MV-4-11 (cell line): ENCODE data around the gene LAMA3.

Experiments
- DNase-seq: peaks from one replicate; lab custom pipeline; 2025; lab: John Stamatoyannopoulos, UW

Gene LAMA3

DNA sequence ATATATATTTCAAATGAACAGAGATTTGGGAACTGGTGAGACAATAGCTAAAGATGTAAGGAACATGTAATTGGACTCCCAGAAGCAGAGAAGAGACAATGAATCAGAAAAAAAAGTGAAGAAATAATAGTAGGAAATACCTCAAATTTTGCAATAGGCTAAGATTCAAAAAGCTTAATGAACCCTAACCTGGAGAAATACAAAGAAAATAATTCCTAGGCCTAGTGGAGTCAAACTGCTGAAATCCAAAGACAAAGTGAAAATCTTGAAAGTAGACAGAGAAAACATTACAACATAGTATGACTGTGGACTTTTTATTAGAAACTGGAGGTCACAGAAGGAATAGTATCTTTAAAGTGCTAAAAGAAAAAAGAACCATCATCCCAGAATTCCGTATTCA lies 76.7 kb downstream of the LAMA3 start:
- no peak for DNase-seq

DNA sequence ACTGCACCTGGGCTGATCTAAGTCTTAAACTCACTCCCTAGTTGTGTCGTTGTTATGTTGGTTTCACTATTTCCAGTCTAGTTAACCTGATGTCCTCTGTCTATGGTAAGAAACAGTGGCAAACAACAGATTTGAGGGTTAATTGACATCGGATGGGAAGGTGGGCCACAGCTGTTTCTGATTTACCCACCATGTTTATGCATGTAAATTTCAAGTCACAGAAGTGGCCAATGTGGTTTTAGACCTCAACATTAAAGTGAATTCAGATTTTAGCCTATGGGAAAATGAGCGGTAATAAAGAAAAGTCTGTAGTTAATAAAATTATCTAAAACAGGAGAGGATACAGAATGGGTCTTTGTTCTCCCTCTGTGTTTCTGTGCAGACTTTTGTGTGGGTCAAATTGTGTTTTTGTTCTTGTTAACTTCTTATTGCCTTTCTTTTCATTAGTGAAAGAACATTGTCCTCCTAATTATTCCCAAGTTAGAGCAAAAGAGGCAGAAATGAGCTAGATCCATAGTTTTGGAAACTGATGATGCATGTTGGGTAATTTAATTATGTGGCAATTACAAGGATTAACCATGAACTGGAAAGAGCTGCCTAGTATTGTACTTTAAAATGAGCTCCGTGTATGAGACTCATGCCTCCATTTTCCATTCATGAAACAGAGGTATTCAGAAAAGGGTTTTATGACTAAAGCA lies 83.2 kb downstream of the LAMA3 start:
- no peak for DNase-seq

DNA sequence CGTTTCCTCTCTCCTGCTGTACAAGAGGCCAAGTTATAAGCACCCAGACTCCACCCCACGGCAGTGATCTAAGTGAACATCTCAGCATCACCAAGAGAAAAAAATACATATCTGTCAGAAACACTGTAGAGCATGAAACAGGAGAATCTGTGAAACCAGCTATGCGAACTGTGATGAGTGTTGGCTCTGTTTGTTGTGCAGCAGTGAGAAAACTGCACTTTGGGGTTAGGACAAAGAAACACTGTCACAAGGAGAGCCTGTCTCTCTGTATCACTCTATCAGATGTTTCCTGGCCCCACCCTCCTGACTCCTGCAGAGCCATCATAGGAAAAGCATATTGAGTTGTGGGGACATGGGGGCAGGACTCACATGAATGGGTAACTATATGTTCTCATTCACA lies 87.1 kb downstream of the LAMA3 start:
- DNase-seq, result no peak

DNA sequence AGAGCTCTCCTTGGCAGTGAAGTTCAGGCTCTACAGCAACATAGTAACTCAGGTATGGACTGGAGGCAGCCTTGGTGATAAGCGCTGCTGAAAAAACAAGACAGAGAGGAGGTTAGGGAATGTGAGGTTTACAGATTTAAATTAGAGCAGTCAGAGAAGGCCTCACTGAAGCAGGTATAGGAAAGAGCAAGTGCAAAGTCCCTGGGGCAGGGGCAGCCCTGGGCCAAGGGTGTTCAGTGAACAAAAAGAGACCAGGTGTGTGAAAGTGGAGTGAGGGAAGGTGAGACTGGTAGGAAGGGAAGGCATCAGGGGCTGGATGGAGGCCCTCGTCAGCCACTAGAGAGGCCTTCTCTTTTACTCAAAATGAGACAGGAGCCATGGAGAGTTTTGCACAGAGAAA lies 89.6 kb downstream of the LAMA3 start:
- no peak for DNase-seq

DNA sequence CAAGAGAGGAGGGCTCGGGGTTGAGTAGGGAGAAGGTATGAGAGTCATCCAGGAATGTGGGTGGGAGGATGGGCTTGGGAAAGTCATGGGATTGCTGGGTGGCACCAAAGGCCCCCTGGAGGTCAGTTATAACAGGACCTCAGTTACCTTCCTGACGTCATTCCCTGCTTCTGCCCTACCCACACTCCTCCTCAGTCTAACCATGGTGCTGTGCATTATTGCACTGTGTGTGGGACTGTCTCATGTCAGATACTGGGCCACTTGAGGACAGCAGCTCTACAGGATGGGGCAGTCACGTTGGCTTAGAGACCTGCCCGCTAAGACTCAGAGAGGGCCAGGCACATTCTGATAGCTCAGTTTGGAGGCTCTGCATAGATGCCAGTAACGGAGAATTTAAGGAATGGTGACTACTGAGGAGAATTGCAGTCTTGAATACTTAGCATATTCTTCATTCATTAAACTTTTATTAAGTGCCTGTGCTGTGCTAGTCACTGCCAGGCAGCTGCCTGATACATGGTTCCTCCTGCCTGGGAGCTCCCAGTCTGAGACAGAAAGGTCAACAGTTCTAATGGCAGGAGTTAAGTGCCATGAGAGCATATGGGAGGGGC lies 90.5 kb downstream of the LAMA3 start:
- DNase-seq, result no peak

DNA sequence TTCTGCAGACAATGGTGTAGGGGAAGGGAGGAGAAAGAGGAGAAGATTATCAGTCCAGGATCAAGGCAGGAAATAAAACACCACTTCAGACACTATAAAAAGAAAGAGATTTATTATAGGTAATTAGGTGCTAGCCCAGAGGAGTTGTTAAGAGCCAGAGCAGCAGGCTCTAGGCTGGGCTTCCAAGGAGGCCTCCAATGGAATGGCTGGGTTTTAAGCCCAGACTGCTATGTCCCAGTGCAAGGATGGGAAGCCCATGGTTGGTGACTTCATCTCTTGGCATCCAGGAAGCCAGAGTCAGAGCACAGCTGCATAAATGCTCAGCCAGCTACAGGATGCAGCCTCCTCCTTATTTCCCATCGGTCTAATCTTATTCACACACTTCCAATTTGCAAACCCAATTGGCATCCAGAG lies 95.6 kb downstream of the LAMA3 start:
- no peak for DNase-seq

DNA sequence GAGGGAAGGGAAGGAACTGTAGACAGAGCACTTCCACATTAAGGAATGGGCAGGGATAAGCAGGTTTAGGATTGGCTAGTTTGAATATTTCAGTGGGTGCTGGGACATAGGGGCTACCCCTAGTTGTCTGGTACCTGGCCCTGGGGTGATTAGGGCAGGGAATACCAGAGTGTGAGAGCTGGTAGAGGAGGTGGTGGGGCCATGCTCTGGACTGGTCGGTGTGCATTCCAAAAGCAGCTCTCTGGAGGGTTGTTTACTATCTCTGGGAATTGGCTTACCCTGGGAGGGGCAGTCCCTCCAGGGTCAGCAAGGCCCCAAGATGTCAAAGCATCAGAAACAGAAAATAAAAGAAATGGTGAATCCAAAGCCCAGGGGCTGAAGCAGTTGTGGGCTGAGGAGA lies 103.8 kb downstream of the LAMA3 start:
- DNase-seq, result no peak

DNA sequence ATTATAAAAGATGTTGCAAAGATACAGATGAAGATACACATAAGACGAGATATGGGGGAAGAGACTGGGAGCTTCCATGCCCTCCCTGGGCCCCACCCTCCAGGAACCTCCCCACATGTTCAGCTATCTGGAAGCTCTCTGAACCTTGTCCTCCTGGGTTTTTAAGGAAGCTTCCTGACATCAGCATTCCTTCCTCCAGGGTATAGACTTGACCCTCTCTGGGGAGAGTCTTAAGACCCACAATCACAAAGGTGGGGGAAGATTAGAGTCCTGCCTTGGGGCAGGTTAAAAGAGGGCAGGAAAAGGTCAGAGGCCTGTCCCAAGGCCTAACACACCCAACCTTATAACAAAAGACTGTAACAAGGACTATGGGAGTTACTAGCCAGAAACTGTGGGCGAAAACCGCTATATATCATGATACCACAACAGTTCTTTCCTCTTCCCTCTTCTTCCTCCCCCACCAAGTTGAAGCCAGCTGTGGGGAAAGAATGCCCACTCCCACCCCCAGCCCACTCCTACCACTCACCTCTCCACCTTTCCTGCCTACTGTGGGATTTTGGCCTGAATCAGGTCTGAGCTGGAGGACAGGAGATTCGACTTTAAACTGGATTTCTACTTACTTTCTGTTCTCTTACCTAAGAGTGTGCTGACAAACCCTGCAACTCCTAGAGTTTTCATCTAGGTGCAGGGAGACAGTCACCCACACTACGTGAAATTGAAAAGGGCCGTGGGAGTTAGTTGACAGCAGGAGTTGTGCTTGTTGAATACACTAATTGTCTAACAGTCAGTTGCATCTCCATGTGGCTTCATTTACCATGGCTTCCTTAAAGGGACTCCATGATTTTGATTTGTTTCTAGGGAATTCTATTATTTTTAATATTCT lies 105.0 kb downstream of the LAMA3 start:
- DNase-seq, result peak; percentile 46

DNA sequence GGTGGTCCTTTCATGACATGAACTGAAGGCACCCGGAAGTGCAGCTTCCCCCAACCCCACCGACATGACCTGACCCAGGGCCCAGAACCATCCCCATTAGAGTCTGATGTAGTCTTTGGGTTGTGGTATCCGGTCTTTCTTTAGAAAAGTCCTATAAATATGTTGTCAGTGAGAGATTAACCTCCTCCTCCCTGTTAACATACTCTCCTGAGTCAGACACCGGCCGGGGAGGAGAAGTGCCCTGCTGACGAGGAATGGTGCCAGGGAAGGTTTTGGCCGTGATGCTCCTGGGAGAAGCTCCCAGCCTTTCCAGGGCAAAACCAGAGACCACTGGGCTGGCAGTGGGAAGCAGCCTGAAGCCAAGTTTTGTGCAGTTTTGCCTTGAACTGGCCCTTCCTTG lies 109.0 kb downstream of the LAMA3 start:
- DNase-seq, result peak; percentile 74

DNA sequence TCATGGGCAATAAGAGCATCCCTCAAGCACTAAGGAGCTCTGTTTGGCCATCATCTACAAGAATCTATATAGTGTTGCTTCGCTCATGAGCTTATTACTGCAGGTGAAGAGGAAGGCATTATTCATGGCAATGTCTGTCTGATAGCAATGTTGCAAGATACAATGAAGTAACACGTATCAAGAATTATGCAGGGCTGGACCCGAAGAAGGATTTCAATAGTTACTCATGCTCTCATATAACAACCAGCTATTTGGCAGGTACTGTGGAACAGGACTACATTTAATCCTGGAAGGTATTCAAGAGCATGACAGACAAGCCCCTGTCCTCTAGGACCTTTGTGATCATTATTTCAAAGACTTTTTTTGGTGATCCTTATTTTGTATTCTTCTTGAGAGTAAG lies 109.6 kb downstream of the LAMA3 start:
- DNase-seq, result no peak

DNA sequence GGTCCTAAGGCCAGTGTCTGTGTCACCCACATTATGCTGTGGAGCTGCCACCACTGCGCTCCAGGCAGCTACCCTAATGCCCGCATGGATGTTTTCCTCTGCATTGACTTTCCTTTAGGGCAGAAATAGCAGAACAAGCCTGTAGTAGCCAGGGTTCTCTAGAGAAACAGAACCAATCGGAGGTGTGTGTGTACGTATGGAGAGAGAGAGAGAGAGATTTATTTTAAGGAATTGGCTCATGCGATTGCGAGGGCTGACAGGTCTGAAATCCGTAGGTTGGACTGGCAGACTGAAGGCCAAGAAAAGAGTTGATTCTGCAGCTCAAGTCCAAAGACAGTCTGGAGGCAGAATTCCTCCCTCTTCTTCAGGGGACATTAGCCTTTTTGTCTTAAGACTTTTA lies 110.3 kb downstream of the LAMA3 start:
- no peak for DNase-seq

DNA sequence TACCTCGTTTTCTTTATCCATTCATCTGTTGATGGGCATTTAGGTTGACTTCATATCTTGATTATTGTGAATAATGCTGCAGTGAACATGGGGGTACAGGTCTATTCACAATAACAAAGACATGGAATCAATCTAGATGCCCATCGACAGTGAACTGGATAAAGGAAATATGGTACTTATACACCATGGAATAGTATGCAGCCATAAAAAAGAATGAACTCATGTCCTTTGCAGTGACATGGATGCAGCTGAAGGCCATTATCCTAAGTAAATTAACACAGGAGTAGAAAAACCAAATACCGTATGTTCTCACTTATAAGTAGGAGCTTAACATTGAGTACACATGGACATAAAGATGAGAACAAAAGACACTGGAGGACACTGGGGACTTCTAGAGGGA lies 111.6 kb downstream of the LAMA3 start:
- DNase-seq, result no peak

DNA sequence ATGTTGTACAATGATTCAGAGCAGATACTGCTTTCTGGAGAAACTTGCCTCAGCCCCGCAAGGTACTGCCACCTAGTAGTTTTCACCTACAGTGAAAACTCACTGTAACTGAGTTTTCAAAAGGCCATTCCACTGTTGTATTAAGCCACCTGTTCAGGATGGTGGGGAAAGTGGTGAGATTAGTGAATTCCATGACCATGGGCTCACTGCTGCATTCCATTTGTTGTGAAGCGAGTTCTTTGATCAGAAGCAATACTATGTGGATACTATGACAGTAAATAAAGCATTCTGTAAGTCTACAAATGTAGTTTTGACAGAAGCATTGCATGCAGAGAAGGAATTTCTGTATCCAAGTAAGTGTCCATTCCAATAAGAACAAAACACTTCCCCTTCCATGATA lies 113.6 kb downstream of the LAMA3 start:
- no peak for DNase-seq

DNA sequence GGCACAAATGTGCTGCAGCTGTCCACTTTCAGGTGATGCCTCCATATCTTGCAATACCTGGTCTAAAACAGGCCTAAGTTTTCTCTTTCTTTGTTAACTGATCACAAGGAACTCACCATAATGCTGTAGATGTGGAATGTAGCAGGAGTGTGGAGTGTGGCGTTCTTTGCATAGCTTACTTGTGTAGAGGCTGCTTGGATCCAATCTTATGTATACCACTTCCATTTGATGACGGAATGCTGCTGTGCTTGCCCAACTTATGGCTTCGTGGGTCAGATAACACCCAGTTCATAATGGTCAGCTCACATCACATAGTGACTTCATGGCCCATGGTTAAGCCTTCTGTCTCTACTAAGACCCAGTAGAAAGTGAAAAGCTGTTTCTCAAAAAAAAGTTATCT lies 114.5 kb downstream of the LAMA3 start:
- DNase-seq, result no peak

DNA sequence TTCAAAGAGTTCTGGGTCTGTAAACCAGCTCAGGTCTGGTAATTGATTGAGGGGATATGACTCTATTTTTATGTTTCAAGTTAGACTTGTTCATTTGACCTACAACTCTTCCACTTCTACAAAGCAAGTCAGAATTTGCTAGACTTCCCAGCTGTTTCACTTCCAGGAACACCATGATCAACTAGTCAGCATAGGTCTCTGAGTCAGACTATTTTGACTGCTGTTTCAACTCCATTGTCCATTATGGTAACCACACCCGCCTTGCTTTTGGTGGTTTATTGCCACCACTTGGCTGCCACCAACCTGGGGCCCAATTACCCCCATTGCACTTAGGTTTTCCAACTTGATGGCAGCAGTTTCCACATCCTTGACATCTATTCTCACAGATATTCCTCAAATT lies 116.6 kb downstream of the LAMA3 start:
- peak; percentile 83 for DNase-seq

DNA sequence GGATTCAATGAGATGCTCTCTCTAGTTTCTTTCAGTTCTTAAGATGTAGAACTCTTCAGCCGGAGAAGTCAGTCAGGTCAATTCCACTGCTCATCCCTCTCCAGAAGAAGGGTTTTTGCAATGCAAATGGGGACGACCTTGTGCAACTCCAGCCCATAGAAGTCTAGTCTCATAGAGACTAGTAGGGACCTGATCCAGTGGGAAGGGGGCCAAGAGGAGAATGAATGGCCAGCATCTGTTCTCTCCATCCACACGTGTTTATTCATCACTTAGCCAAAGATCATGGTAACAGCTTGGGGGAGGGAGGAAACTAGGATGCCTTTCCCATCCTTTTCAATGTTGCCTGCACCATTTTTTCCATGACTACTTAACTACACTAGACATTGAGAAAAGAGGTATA lies 120.2 kb downstream of the LAMA3 start:
- DNase-seq, result no peak

DNA sequence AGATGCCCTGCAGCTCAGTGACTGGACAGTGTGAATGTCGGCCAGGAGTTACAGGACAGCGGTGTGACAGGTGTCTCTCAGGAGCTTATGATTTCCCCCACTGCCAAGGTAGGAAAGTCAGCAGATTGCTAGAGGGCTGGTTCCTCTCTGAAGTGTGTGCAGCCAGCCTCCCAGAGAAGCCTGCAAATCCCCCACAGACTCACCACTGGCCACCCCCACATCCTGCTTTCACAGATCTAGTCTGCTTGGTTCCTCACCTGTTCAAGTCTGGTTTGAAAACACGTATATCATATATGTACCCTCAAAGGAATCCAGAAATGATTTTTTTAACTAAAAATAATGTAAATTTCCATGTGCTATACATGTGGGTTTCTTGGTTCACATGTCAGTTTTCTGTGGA lies 121.1 kb downstream of the LAMA3 start:
- no peak for DNase-seq

DNA sequence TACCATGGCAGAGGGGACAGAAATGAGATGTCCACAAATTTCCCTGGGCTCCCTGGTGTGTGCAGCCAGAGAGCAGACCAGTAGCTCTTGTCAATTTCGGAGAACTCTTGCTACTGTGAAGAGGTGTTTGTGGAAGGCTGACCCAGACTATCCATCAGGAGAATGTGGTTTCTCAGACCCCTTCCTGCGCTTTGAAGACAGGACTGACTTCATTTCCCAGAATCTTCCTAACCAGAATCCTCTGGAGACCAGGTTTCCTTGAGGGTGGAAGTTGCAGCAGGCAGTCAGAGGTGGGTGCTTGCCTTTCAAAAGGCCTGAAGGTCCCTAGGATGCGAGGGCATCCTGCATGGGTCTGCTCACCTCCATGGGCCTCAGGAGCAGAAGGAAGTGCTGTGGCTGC lies 121.9 kb downstream of the LAMA3 start:
- DNase-seq, result no peak

DNA sequence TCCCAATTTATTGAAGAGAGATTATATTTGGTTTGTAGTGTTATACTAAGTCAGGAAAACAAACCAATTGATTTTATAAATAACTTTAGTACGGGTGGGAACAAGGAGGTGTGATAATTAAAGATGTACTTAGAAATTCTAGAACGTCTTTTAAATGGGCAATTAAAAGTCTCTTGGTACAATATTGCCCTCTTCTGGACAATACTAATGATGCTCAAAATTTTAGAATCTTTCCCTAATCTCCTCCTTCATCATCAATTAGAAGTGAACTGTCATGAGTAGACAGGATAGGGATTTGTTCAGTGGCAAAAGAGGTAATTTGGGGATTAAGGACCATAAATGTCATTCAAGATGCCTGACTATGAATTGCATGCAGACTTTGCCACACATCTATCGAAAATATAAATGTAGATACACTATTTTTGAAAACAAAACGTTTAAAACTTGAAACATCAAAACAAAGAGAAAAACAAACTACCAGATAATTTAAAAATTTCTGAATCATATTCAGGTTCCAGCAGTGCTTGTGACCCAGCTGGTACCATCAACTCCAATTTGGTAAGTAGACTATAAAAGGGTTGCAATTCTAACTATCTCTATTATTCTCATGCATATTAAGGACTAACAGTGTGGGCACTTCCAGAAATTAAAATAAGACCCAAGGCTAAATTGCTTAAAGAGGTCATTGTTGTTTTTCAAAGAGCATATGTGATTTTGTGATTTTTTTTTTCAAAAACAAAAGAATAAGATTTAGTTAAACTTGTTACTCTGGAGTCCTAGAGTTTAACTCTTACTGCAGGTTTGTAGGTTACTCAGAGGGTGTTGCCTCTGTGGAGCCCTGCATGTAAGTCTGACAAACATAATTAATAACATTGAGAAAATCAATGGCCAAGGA lies 123.5 kb downstream of the LAMA3 start:
- DNase-seq, result peak; percentile 34

DNA sequence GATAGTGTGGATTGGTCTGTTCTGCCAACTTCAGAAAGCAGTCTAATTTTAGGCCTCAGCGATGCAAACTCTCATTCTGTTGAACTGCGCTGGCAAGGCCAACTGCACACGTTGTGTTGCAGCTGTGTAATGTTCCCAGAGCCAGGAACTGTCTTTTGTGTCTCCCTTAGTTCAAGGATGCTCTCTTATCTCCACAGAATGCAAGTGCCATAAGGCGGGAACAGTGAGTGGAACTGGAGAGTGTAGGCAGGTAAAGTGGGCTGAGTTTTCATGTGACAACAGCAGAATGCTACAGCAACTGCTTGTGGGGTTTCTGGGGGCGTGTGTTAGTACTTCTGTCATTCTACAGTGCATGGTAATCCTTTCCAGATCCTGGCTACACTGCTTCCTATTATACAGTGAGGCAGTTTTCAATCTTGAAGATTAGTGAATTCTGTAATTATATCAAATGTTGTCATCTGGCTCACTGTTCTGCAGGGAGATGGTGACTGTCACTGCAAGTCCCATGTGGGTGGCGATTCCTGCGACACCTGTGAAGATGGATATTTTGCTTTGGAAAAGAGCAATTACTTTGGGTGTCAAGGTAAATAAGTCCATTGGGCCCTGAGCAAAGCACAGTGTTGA lies 125.8 kb downstream of the LAMA3 start:
- no peak for DNase-seq

DNA sequence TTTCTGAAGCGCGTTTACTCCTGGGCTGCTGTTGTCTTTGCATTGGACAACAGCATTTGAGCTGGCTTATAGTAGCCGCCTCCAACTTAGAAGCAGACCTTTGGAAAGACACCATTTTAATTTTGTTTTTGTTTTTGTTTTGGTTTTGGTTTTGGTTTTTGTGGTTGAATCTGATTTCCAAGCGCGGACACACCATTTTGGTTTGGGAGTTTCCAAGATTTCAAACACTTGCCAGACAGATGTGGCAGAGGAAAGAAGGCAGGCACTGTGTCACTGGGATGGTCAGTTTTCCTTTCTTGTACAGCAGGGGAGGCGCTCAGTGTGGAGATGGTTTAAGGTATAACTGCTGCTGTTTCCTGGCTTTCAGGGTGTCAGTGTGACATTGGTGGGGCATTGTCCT lies 126.8 kb downstream of the LAMA3 start:
- no peak for DNase-seq

DNA sequence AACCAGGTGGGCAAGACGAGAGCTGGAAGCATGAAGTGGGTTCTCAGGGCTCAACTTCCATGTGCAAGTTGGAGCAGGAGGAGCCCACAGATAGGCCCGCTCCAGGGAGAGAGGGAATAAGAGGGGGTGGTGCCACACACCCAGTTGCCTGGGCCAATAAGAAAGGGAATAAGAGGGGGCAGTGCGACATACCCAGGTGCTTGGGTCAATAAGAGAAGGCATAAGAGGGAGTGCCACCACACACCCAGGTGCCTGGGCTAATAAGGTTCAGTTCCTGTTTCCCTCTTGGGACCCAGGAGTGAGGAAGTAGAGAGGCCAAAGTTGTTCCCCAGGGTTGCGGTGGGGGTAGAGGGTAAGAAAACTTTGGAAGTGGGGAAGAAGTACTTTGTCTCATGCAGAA lies 127.5 kb downstream of the LAMA3 start:
- DNase-seq, result peak; percentile 9
